Glomerular endothelial cell (primary cell): ENCODE results near the gene SERGEF. TPM values are rescaled to one million over a fixed set of nuclear protein-coding genes. Genes with fewer than 3 reads are reported as not detected.
"Not testable (repeated sequence)": the region's sequence is repeated elsewhere in the genome, so short reads cannot be mapped to it uniquely, and the experiment has no call there.

ENCODE experiments used
- DNase-seq: peaks from one replicate; pipeline ENCODE4 v3.0.0-alpha.2; 2011; ENCODE audit warnings: low read depth, low spot score; ENCODE audit errors: extremely low read depth
- total RNA-seq: library from RNA; depleted of rRNA; stranded (reverse); fragments of >200 nt; gene quantifications from 2 replicates; pipeline ENCODE4 v1.2.3, GENCODE V29; 2015

SERGEF gene
- total RNA-seq, 1 donor from 2014 or later: 5.4 TPM

- DNase-seq: not testable (repeated sequence)
Observed at GRCh38 chr11:17868398-17868797, 144.4 kb downstream of the SERGEF start.

GRCh38 chr11:17867341-17867740 is 145.5 kb downstream of the SERGEF start:
- DNase-seq: no peak

- no peak for DNase-seq
Observed at GRCh38 chr11:17865765-17866428, 146.9 kb downstream of the SERGEF start.

GRCh38 chr11:17864478-17864941 is 148.3 kb downstream of the SERGEF start:
- no peak for DNase-seq

GRCh38 chr11:17861036-17861755 is 151.7 kb downstream of the SERGEF start:
- DNase-seq: no peak

- DNase-seq: no peak
Observed at GRCh38 chr11:17859552-17859951, 153.3 kb downstream of the SERGEF start.

GRCh38 chr11:17855531-17856290 is 157.1 kb downstream of the SERGEF start:
- no peak for DNase-seq

GRCh38 chr11:17853280-17853679 is 159.6 kb downstream of the SERGEF start:
- no peak for DNase-seq

DNA sequence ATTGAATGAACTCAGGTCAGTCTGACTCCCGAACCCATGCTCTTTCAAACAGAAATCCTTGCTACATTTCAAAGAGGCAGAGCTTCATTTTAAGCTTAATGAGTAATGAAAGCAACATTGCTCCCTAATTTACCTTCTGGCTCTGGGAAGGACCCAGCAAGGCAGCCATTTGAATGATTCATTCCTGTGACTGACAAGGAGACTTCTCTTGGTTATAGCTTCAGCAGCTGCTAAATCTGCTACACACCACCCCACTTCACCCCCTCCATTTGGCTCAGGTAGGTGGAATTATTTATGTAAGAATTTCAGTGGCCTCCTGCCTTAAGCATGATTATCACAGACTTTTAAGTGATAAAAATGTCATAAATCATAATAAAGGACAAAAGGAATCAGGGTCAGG is 160.6 kb downstream of the SERGEF start:
- DNase-seq: no peak

DNA sequence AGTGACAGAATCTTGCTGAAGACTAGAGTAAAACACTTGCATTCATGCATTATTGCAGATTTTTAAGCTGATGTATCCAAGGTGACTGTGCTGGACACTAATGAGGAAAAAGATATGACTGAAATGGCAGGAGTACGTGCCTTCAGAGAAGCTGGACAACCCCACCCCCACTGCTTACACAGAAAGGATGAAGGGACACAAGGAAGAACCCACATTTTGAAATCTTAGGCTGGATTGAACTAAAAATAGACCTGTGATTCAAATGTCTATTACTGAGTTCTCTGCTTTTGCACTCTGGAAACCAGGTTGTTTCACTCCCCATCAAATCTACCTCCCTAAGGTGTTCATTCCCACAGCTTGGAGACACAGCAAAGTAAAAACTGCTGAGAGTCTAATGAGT is 161.2 kb downstream of the SERGEF start:
- DNase-seq: no peak

- DNase-seq: no peak
Observed at GRCh38 chr11:17850336-17850735, 162.5 kb downstream of the SERGEF start.

- no peak for DNase-seq
Observed at GRCh38 chr11:17848715-17849114, 164.1 kb downstream of the SERGEF start.

- DNase-seq: no peak
Observed at GRCh38 chr11:17846852-17847453, 165.9 kb downstream of the SERGEF start.

DNA sequence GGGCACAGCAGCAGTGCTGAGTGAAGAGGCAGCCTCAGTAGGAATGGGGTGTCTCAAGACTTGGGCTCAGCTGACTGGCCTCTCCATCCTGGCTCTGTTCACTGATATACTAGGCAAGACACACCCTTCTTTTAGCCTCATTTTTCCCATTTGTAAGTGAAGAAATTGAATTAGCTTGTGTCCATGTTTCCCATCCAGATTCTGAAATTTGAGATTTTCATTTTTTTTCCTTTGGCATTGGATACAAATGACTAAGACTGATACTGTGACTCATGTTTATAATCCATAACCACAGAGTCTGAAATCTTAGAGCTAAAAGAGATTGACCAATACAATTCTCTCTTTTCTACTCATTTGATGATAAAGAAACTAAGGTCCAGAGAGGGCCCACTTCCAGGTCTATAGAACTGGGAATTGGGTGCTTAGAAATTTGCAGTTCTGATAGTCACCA is 167.4 kb downstream of the SERGEF start:
- no peak for DNase-seq

- DNase-seq: no peak
Observed at GRCh38 chr11:17840101-17840548, 172.7 kb downstream of the SERGEF start.

GRCh38 chr11:17839450-17839849 is 173.4 kb downstream of the SERGEF start:
- no peak for DNase-seq

- DNase-seq: no peak
Observed at GRCh38 chr11:17838102-17838501, 174.7 kb downstream of the SERGEF start.

DNA sequence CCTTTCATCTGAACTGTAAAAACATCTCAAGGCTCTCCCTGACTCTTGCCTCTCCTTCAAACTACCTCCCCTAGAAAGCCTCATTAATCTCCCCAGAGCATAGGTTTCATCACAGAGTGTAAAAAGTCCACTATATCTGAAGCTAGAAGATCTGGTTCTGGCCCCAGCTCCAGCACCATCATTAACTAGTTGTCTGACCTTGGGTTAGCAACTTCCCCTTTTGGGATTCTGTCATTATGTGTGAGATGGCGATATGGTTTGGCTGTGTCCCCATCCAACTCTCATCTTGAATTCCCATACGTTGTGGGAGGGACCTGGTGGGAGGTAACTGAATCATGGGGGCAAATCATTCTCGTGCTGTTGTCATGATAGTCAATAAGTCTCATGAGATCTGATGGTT is 181.0 kb downstream of the SERGEF start:
- no peak for DNase-seq

DNA sequence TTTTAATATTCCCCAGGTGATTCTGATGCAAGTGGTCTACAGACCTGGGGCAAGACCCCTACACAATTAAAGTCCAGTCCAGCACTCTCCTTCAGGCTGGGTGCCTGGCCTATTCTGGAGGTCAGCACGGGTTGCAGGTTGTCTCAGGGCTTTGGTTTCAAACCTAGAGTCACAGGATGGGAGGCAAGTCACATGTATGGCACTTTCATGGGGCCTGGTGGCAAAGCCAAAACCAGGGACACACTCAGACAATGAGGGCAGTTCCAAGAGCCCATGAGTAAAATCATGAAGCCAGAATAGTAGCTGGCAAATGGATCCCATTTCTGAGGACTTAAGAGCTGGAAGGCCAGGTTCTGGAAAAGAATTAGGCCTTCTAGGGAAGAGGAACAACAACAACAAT is 181.6 kb downstream of the SERGEF start:
- DNase-seq: no peak

- no peak for DNase-seq
Observed at GRCh38 chr11:17828311-17828751, 184.5 kb downstream of the SERGEF start.

DNA sequence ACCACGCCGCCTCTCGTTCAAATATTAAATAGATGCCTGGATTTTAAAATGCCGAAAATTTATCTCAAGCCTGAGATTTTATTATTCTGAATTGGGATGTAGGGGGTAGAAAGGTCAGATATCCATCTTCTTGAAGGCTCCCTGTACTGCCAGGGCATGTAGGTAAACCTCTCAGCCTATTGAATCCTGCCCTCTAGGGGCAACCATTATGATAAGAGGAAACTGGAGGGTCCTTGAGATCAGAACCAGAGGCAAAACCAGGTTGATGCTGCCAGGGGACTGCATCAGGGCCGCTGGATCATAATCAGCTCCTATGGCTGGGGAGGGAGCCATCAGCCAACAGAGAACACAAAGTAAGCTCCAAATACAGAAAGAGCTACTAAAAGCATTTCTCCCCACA is 185.8 kb downstream of the SERGEF start:
- DNase-seq: no peak
